ENCODE data around the gene ZNF444.

DNA sequence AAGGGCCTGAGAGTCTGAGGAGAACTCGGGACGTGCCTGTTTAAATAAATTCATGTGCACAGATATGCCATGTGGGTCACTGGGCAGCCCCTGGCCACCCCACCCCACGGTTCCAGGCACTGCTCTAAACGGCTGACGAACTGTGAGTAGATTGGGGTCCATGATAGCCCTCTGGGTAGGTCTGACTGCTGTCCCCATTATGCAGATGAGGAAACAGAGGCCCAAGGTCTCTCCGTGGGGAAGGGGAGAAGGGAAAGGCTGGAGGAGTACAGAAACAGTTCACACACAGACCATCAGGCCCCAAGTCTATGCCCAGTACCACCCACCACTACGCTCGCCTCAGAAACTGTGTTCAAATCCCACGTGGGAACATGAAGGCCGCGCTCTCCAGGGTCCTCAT lies 34.1 kb upstream of the ZNF444 start:
- TF ChIP-seq POLR2A (IDR thresholded peaks at IDR 0.05; ENCODE audit: low read length) (no peak), GATA1 (IDR thresholded peaks at IDR 0.05; ENCODE audit: low read depth, low read length) (no peak)
